ENCODE data around the gene BNIPL. TPM values are rescaled to one million over a fixed set of nuclear protein-coding genes. Genes with fewer than 3 reads are reported as not detected.

The BNIPL gene
- total RNA-seq, 1 donor from 2014 or later = 8.2 TPM

- Histone ChIP-seq H3K9me3 (no peaks in the 10 kb centered on the region), H3K4me3 (no peak overlapping the region), H3K4me1 (peaks cover 54% of the 10 kb centered on the region), H3K36me3 (peaks cover 61% of the 10 kb centered on the region), H3K27me3 (ENCODE audit: low read depth) (no peaks in the 10 kb centered on the region), H3K27ac (no peak overlapping the region)
- intact Hi-C loops (cut with DNase I) = no loop called here
- DNase-seq = no peak
- TF ChIP-seq CTCF (IDR thresholded peaks at IDR 0.05) = no peak
- ATAC-seq = no peak
Measured at GRCh38 chr1:151000408-151000807, 36.0 kb upstream of the BNIPL start.

- TF ChIP-seq CTCF (IDR thresholded peaks at IDR 0.05) = no peak
- peaks cover 59% of the 10 kb centered on the region for H3K36me3 ChIP-seq
- no peak for DNase-seq
- H3K27ac ChIP-seq = peak overlapping the region; percentile 39
- no peak for ATAC-seq
- intact Hi-C loops (cut with DNase I) = no loop called here
- no peaks in the 10 kb centered on the region for H3K27me3 ChIP-seq (ENCODE audit: low read depth)
- H3K4me3 ChIP-seq = no peak overlapping the region
- H3K9me3 ChIP-seq = no peaks in the 10 kb centered on the region
- peaks cover 45% of the 10 kb centered on the region for H3K4me1 ChIP-seq
Measured at GRCh38 chr1:151001602-151002001, 34.8 kb upstream of the BNIPL start.

GRCh38 chr1:151002051-151002450 lies 34.3 kb upstream of the BNIPL start:
- no peaks in the 10 kb centered on the region for H3K9me3 ChIP-seq
- peaks cover 54% of the 10 kb centered on the region for H3K36me3 ChIP-seq
- TF ChIP-seq CTCF (IDR thresholded peaks at IDR 0.05) = no peak
- H3K27me3 ChIP-seq (ENCODE audit: low read depth) = no peaks in the 10 kb centered on the region
- ATAC-seq = no peak
- DNase-seq = no peak
- intact Hi-C loops (cut with DNase I) = no loop called here
- H3K27ac ChIP-seq = peak overlapping the region; percentile 39
- H3K4me1 ChIP-seq = peaks cover 48% of the 10 kb centered on the region
- H3K4me3 ChIP-seq = no peak overlapping the region

- Histone ChIP-seq H3K27ac (peak overlapping the region; percentile 39), H3K4me1 (peaks cover 54% of the 10 kb centered on the region), H3K27me3 (ENCODE audit: low read depth) (no peaks in the 10 kb centered on the region), H3K36me3 (peaks cover 49% of the 10 kb centered on the region), H3K4me3 (peak overlapping the region; percentile 78), H3K9me3 (no peaks in the 10 kb centered on the region)
- DNase-seq = no peak
- intact Hi-C loops (cut with DNase I) = no loop called here
- no peak for TF ChIP-seq CTCF (IDR thresholded peaks at IDR 0.05)
- ATAC-seq = no peak
Measured at GRCh38 chr1:151002611-151003010, 33.8 kb upstream of the BNIPL start.

- intact Hi-C loops (cut with DNase I) = no loop called here
Measured at GRCh38 chr1:151003180-151003579, 33.2 kb upstream of the BNIPL start.

More at GRCh38 chr1:151003180-151003579, 33.2 kb upstream of the BNIPL start:
- no peak for DNase-seq
- Histone ChIP-seq H3K27me3 (ENCODE audit: low read depth) (no peaks in the 10 kb centered on the region), H3K9me3 (no peaks in the 10 kb centered on the region), H3K4me1 (peaks cover 58% of the 10 kb centered on the region), H3K27ac (peak overlapping the region; percentile 39), H3K36me3 (peaks cover 43% of the 10 kb centered on the region), H3K4me3 (peak overlapping the region; percentile 78)
- ATAC-seq = no peak
- TF ChIP-seq CTCF (IDR thresholded peaks at IDR 0.05) = no peak
